ENCODE data around the gene MCTP2. TPM values are rescaled to one million over a fixed set of nuclear protein-coding genes. Genes with fewer than 3 reads are reported as not detected.

Gene MCTP2
- total RNA-seq, result 10 to 100 TPM; 24.6 to 78.1 (median 40.3) TPM

- peak; percentile 42 for DNase-seq (ENCODE audit: low spot score)
- TF ChIP-seq CTCF (IDR thresholded peaks at IDR 0.05), result no peak
- peak; percentile 89 for ATAC-seq (ENCODE audit: low FRiP score)
Observed at GRCh38 chr15:94230883-94231722, at the start of gene MCTP2. Gene MCTP2, plus strand, starts transcription at chr15:94231561. Its CDS starts 66,705 bp downstream, at chr15:94298266.

- TF ChIP-seq CTCF (IDR thresholded peaks at IDR 0.05), result no peak
- ATAC-seq (ENCODE audit: low FRiP score), result no peak
- DNase-seq (ENCODE audit: low spot score), result no peak
Observed at GRCh38 chr15:94182883-94183282, 48.5 kb upstream of the MCTP2 start.

GRCh38 chr15:94185547-94186236 lies 45.7 kb upstream of the MCTP2 start:
- ATAC-seq (ENCODE audit: low FRiP score), result no peak
- DNase-seq (ENCODE audit: low spot score), result no peak
- TF ChIP-seq CTCF (IDR thresholded peaks at IDR 0.05), result no peak

GRCh38 chr15:94186770-94187331 lies 44.5 kb upstream of the MCTP2 start:
- DNase-seq (ENCODE audit: low spot score), result no peak
- no peak for ATAC-seq (ENCODE audit: low FRiP score)
- no peak for TF ChIP-seq CTCF (IDR thresholded peaks at IDR 0.05)

- ATAC-seq (ENCODE audit: low FRiP score), result no peak
- no peak for TF ChIP-seq CTCF (IDR thresholded peaks at IDR 0.05)
- no peak for DNase-seq (ENCODE audit: low spot score)
Observed at GRCh38 chr15:94193906-94194305, 37.5 kb upstream of the MCTP2 start.

- no peak for TF ChIP-seq CTCF (IDR thresholded peaks at IDR 0.05)
- ATAC-seq (ENCODE audit: low FRiP score), result no peak
- DNase-seq (ENCODE audit: low spot score), result no peak
Observed at GRCh38 chr15:94196531-94196930, 34.8 kb upstream of the MCTP2 start.
